HepG2 (cell line): ENCODE data around the gene TMEM129. TPM values are rescaled to one million over a fixed set of nuclear protein-coding genes. Genes with fewer than 3 reads are reported as not detected.
A peak's percentile ranks its signal among the peaks of the same experiment; 100 is the strongest.

Experiments
- ADNP ChIP-seq: sonication (generic); formaldehyde crosslinking; IDR thresholded peaks from 2 replicates; pipeline ENCODE4 v1.4.0; 2020; ENCODE audit warnings: missing genetic modification reagents
- CCDC6 ChIP-seq: sonication (generic); formaldehyde crosslinking; IDR thresholded peaks from 2 replicates; pipeline ENCODE4 v1.8.1; 2022; ENCODE audit warnings: mild to moderate bottlenecking, missing genetic modification reagents, moderate library complexity
- DMAP1 ChIP-seq: IDR thresholded peaks from 2 replicates; pipeline ENCODE4 v1.6.1; 2016
- DR1 ChIP-seq: sonication (generic); formaldehyde crosslinking; IDR thresholded peaks from 2 replicates; pipeline ENCODE4 v1.8.0; 2021; ENCODE audit warnings: mild to moderate bottlenecking, missing genetic modification reagents, inconsistent platforms
- GATA4 ChIP-seq: sonication (generic); IDR thresholded peaks from 2 replicates; pipeline ENCODE4 v1.6.1; 2016; ENCODE audit warnings: antibody characterized with exemption, low read depth, borderline replicate concordance
- HDAC2 ChIP-seq: sonication (generic); formaldehyde crosslinking; IDR thresholded peaks from 2 replicates; pipeline ENCODE4 v1.4.0; 2020; ENCODE audit warnings: missing genetic modification reagents
- LBX2 ChIP-seq: sonication (generic); formaldehyde crosslinking; IDR thresholded peaks from 2 replicates; pipeline ENCODE4 v1.5.0; 2020; ENCODE audit warnings: missing genetic modification reagents, mild to moderate bottlenecking, borderline replicate concordance
- MBNL3 ChIP-seq: fragments of 250-450 bp; sonication (Bioruptor Pico); conservative IDR thresholded peaks from 2 replicates; pipeline ENCODE4 v1.8.0; 2022; ENCODE audit warnings: mild to moderate bottlenecking, inconsistent platforms
- PHB2 ChIP-seq: fragments of 450-650 bp; IDR thresholded peaks from 2 replicates; pipeline ENCODE4 v1.6.1; 2018; ENCODE audit not compliant: partially characterized antibody
- RAD51 ChIP-seq: fragments of 450-650 bp; IDR thresholded peaks from 2 replicates; pipeline ENCODE4 v1.6.1; 2016; ENCODE audit warnings: borderline replicate concordance
- REL ChIP-seq: sonication (generic); formaldehyde crosslinking; conservative IDR thresholded peaks from 2 replicates; pipeline ENCODE4 v1.8.0; 2022; ENCODE audit warnings: mild to moderate bottlenecking, missing genetic modification reagents, moderate library complexity
- RFXAP ChIP-seq: sonication (generic); formaldehyde crosslinking; IDR thresholded peaks from 2 replicates; pipeline ENCODE4 v1.4.0; 2020; ENCODE audit warnings: missing genetic modification reagents, borderline replicate concordance
- SAP130 ChIP-seq: IDR thresholded peaks from 2 replicates; pipeline ENCODE4 v1.6.1; 2016; ENCODE audit warnings: low read depth
- TBX2 ChIP-seq: sonication (generic); formaldehyde crosslinking; IDR thresholded peaks from 2 replicates; pipeline ENCODE4 v1.5.0; 2020; ENCODE audit warnings: missing genetic modification reagents, mild to moderate bottlenecking, borderline replicate concordance
- TERF1 ChIP-seq: sonication (generic); formaldehyde crosslinking; IDR thresholded peaks from 2 replicates; pipeline ENCODE4 v1.8.0; 2022; ENCODE audit warnings: mild to moderate bottlenecking, missing genetic modification reagents, moderate library complexity
- TRIM24 ChIP-seq: sonication (generic); formaldehyde crosslinking; IDR thresholded peaks from 2 replicates; pipeline ENCODE4 v1.8.0; 2022; ENCODE audit warnings: mild to moderate bottlenecking, missing genetic modification reagents
- UBTF ChIP-seq: sonication (generic); formaldehyde crosslinking; IDR thresholded peaks from 2 replicates; pipeline ENCODE4 v1.4.0; 2020; ENCODE audit warnings: mild to moderate bottlenecking, missing genetic modification reagents
- ZFP41 ChIP-seq: sonication (generic); formaldehyde crosslinking; IDR thresholded peaks from 2 replicates; pipeline ENCODE4 v1.4.0; 2020; ENCODE audit warnings: mild to moderate bottlenecking, missing genetic modification reagents, borderline replicate concordance
- ZNF331 ChIP-seq: sonication (generic); formaldehyde crosslinking; IDR thresholded peaks from 2 replicates; pipeline ENCODE4 v1.4.0; 2020; ENCODE audit warnings: missing genetic modification reagents
- ZNF556 ChIP-seq: sonication (generic); formaldehyde crosslinking; IDR thresholded peaks from 2 replicates; pipeline ENCODE4 v1.4.0; 2020; ENCODE audit warnings: mild to moderate bottlenecking, missing genetic modification reagents, borderline replicate concordance
- ZNF652 ChIP-seq: IDR thresholded peaks from 2 replicates; pipeline ENCODE4 v1.6.1; 2016; ENCODE audit warnings: low read depth, borderline replicate concordance
- ZNF83 ChIP-seq: sonication (generic); formaldehyde crosslinking; IDR thresholded peaks from 2 replicates; pipeline ENCODE4 v1.4.0; 2020; ENCODE audit warnings: missing genetic modification reagents, mild to moderate bottlenecking, borderline replicate concordance
- ZNF839 ChIP-seq: sonication (generic); formaldehyde crosslinking; IDR thresholded peaks from 2 replicates; pipeline ENCODE4 v1.4.0; 2020; ENCODE audit warnings: missing genetic modification reagents, mild to moderate bottlenecking, borderline replicate concordance
- polyA plus RNA-seq, 8 experiments: library from polyadenylated mRNA; depleted of rRNA in 3 of 8; stranded (reverse) in 7 of 8; unstranded in 1 of 8; fragments of >200 nt; fragmentation: Illumina TruSeq in 4 of 8; extraction: Trizol in 4 of 8; gene quantifications; 2 replicates each; pipeline versions ENCODE4 v1.2.1 to v1.2.3, GENCODE V29; 2011 to 2016; ENCODE audit warnings: low read depth in 4 of 8, missing spikeins in 1 of 8, mixed read lengths in 1 of 8; ENCODE audit not compliant: insufficient read depth in 1 of 8
- total RNA-seq, 5 experiments: library from RNA; depleted of rRNA; stranded (reverse); fragments of >200 nt; fragmentation: Illumina TruSeq; extraction: Trizol; gene quantifications; 2 replicates each; pipeline ENCODE4 v1.2.3, GENCODE V29; 2016; ENCODE audit warnings: low read depth in 1 of 5
- TF ChIP-seq, protein P1 (sequence below): sonication (generic); formaldehyde crosslinking; IDR thresholded peaks from 2 replicates; pipeline ENCODE4 v1.4.0; 2020; ENCODE audit warnings: missing genetic modification reagents

TMEM129 gene
- total and polyA plus RNA-seq, 2 of the 13 experiments (the other 11 are each of a cell fraction or from before 2014, with no cell fraction given) = 19.0 to 25.8 TPM

DNA sequence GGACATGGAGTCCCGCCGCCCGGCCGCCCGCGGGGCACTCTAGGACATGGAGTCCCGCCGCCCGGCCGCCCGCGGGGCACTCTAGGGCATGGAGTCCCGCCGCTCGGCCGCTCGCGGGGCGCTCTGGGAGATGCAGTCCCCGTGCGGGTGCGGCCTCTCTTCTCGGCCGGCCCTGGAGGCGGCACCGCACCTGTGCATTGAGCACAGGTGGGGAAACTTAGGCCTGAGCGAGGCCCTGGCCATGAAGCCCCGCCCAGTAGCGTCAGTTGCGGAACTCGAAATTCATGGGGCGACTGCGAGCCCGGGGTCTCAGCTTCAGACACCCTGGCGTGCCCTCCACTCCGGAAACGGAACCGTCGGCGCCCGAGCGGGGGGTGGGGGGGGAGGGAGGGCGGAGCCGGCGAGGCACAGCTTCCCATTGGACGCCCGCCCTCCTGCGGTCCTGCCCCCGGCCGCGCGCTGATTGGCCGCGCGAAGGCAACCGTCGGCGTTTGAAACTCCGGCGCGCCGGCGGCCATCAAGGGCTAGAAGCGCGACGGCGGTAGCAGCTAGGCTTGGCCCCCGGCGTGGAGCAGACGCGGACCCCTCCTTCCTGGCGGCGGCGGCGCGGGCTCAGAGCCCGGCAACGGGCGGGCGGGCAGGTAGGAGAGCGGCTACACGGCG lies at the start of gene TMEM129, which contains the start of gene TACC3 (continued):
- TF ChIP-seq TRIM24 (CRISPR knock-in tag) = no peak
- TF ChIP-seq LBX2 (CRISPR knock-in tag) = no peak
- TF ChIP-seq ZFP41 = no peak
- no peak for TF ChIP-seq MBNL3 (CRISPR knock-in tag)
- TF ChIP-seq ZNF652 (CRISPR knock-in tag) = no peak
- no peak for TF ChIP-seq ADNP (CRISPR knock-in tag)
- peak; percentile 11; the same call in 1 of the 2 replicates for TF ChIP-seq TBX2 (CRISPR knock-in tag)
- peak; percentile 24; the same call in 1 of the 2 replicates for TF ChIP-seq ZNF331 (CRISPR knock-in tag)
- TF ChIP-seq ZNF556 (CRISPR knock-in tag) = no peak
- peak; percentile 50 for TF ChIP-seq DMAP1 (CRISPR knock-in tag)
- no peak for TF ChIP-seq ZNF839 (CRISPR knock-in tag)
- TF ChIP-seq PHB2 = no peak
- TF ChIP-seq CCDC6 = no peak
- no peak for TF ChIP-seq GATA4
- no peak for TF ChIP-seq REL (CRISPR knock-in tag)
- peak; percentile 8; the same call in 1 of the 2 replicates for TF ChIP-seq RFXAP (CRISPR knock-in tag)
- peak; percentile 98 for TF ChIP-seq SAP130 (CRISPR knock-in tag)
- no peak for TF ChIP-seq DR1 (CRISPR knock-in tag)
- no peak for TF ChIP-seq TERF1
- TF ChIP-seq, protein P1, sequence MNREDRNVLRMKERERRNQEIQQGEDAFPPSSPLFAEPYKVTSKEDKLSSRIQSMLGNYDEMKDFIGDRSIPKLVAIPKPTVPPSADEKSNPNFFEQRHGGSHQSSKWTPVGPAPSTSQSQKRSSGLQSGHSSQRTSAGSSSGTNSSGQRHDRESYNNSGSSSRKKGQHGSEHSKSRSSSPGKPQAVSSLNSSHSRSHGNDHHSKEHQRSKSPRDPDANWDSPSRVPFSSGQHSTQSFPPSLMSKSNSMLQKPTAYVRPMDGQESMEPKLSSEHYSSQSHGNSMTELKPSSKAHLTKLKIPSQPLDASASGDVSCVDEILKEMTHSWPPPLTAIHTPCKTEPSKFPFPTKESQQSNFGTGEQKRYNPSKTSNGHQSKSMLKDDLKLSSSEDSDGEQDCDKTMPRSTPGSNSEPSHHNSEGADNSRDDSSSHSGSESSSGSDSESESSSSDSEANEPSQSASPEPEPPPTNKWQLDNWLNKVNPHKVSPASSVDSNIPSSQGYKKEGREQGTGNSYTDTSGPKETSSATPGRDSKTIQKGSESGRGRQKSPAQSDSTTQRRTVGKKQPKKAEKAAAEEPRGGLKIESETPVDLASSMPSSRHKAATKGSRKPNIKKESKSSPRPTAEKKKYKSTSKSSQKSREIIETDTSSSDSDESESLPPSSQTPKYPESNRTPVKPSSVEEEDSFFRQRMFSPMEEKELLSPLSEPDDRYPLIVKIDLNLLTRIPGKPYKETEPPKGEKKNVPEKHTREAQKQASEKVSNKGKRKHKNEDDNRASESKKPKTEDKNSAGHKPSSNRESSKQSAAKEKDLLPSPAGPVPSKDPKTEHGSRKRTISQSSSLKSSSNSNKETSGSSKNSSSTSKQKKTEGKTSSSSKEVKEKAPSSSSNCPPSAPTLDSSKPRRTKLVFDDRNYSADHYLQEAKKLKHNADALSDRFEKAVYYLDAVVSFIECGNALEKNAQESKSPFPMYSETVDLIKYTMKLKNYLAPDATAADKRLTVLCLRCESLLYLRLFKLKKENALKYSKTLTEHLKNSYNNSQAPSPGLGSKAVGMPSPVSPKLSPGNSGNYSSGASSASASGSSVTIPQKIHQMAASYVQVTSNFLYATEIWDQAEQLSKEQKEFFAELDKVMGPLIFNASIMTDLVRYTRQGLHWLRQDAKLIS (CRISPR knock-in tag) = no peak
- no peak for TF ChIP-seq HDAC2 (CRISPR knock-in tag)
- no peak for TF ChIP-seq RAD51
- TF ChIP-seq UBTF (CRISPR knock-in tag) = peak; percentile 36; the same call in 1 of the 2 replicates
- TF ChIP-seq ZNF83 (CRISPR knock-in tag) = no peak
